Measurements from ENCODE around the gene NXPH1. TPM values are rescaled to one million over a fixed set of nuclear protein-coding genes. Genes with fewer than 3 reads are reported as not detected.

The NXPH1 gene
- not detected in 2 replicates for total RNA-seq

GRCh38 chr7:8433477-8434289 is at the start of gene NXPH1:
NXPH1 (plus strand) TSS chr7:8433609.

Other genes with a start within 250 kb of the NXPH1 start
- 0.43 and 0.88 TPM in 2 replicates for gene ICA1, start 171.4 kb upstream of the NXPH1 start, total RNA-seq

Measured in placental pericyte (primary cell).